Activated CD4-positive, alpha-beta T cell treated with anti-CD3 and anti-CD28 coated beads, Interleukin-2, Interleukin-4, amounts not matched to agents 100 ng/mL and 50 ng/mL, durations not matched to agents 16 hours and 8 hours (primary cell): ENCODE results near the gene PSTPIP1.

Source experiments
- DNase-seq: peaks from one replicate; pipeline ENCODE4 v3.0.0-alpha.2; 2020; ENCODE audit warnings: low spot score

PSTPIP1 gene

DNA sequence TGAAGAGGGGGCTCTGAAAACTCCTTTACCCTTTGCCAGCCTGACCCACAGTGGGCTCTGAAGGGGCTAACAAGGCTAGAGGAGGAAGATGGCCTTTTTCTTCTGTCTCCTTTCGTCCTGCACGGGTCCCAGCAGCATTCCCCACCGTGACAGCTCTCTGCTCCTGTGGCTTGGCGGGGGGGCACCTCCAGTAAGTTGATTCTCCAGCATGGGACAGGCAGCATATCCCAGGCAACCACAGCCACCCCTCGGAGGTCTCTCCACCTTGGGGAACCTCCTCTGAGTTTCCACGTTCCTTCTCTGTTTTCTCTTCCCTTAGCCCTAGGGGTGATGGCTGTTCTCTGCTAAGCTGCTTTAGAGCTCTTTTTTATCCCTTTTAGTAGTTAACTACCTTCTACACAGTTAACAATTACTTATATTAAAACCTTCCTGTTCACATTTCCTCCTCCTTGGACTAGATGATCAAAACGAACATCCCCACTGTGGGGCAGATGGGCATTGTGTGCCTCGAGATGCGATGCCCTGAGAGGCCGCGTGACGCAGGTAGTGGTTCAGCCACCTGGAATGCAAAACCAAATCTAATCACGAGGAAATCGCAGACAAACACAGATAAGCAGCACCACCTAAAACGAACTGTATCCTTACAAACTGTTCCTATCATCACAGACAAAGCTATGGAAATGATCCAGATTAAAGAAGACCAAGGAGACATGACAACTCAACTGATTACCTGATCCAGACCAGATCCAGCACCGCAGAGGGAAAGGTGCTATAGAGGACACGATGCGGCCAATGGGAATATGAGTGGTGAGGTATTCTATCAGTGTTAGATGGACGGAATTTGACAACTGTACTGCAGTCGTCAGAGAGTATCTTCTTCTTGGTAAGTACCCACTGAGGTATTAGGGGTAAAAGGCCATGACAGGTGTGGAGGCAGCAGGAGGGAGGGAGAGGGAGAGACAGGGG lies 48.3 kb downstream of the PSTPIP1 start:
- DNase-seq: no peak

GRCh38 chr15:77044228-77045042 lies 49.5 kb downstream of the PSTPIP1 start:
- no peak for DNase-seq

DNA sequence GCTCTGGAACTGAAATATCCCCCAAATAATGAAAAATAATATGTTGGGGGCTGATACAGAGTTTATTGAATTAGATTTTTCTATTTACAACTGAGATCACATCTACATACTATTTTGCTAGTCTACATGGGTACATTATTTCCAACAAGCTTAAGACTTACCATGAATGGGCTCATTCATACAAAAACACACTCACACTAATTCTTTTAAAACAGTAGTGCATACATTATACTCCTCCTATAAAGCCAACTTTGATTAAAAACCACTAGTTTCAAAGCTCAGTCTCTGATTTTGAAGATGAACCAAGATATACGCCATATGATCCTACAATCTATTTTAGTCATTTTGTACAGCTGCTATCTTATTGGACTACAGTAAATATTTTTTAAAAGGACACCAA lies 51.1 kb downstream of the PSTPIP1 start:
- DNase-seq: no peak

DNA sequence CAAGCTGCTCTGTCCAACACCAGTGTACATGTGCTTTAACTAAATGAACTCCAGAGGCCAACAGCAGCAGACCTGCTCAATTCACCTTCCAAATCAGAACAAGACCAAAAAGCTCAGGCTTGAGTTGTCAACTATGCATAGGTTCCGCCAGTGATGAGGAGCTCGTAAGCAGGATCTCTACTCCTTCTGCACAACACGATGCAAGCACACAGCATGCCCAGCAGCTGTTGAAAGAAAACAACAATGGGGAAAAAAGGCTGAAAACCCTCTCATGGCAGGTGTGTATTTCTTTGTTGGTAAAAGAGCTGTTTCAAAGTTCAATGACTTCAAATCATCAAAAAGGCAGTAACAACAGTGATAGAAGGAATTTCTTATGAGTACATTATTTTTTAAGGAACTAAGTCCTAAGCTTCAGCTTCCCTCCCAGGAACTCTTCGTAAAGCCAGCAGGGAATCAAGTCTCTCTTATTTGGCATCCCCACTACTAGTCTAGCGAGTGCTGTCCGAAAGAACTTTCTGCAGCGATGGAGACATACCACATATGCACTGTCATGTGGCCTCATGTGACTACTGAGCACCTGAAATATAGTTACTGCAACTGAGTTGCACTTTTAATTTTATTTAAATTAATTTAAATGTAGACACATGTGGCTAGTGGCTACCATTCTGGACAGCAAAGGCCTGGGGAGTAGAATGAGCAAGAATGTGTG lies 51.9 kb downstream of the PSTPIP1 start:
- no peak for DNase-seq

- DNase-seq: no peak
Observed at GRCh38 chr15:77048135-77048876, 53.4 kb downstream of the PSTPIP1 start.

DNA sequence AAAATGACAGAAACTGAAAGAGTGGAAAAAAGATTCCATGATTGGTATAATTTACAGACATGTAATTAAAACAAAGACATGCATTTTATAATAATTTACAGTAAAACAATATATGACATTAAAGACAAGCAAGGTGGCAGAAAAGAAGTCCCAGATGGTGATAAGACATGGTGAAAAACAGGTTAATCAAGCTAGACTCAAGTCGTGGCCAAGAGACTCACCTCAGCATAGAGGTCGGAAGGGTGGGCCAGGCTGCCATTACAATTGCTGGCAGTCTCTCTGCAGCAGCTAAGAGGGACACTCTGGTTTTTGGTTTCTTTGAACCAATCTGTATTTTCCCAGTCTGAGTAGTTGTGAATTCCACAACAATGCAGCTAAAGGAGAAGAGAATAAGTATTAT lies 57.6 kb downstream of the PSTPIP1 start:
- DNase-seq: no peak

DNA sequence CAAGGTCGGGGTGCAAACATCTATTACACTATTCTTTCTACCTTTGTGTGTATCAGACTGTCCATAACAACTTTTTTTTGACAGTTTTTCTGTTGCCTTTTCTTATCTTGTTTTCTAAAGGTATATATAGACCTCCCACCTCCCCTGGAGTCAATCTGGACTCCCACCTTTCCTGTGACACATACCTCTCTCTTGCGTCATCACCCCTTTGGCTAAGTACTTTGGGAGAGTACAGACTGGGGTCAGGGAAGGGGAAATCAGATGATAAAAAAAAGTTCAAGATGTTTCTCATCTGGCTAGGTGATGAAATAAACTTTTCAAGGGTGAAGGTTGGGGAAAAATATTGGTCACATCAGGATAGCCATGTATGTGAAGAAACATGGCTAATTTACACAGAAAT lies 58.8 kb downstream of the PSTPIP1 start:
- no peak for DNase-seq

- DNase-seq: no peak
Observed at GRCh38 chr15:77057072-77057471, 62.1 kb downstream of the PSTPIP1 start.

GRCh38 chr15:77057685-77058084 lies 62.8 kb downstream of the PSTPIP1 start:
- DNase-seq: no peak

DNA sequence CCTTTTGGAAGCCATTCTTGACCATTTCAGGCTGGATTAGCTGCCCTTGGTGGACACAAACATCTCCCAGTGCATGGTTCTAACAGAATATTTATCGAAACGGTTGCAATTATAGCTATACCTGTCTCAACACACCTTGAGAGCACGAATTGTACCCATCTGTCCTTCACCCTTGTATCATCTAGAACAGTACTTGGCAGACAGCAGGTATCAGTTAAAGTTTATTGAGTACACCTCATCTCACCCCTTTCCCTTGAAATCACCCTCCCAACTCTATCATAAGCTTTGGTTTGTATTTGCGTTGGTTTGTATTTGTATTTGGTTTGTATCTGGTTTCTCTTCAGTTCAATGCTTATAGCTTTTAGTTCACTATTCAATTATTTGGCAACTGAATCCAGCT lies 63.5 kb downstream of the PSTPIP1 start:
- DNase-seq: no peak

DNA sequence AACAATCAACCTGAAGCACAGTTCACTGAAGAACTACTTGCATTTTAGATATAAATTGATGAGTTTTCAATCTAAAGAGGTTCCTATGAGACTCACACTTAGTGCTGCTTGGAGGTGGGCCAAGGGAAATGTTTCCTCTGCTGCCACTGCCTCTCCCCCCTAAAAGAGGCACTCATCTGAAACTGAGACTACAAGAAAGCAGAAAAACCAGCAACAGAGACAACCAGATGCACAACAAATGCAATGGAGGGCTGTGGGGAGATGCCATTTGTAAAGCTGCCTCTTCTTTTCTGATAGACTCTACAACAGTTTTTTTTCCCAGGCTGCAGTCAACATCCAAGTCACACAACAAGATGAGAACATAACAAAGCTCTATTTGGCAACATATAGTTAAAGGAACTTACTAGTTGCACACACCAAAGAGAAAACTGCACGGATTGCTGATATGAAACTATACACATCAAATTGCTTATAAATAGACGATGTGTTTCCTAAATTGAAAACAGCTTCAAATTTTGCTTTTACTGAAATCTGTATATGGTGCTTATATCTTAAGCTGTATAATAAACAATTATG lies 64.9 kb downstream of the PSTPIP1 start:
- DNase-seq: no peak

DNA sequence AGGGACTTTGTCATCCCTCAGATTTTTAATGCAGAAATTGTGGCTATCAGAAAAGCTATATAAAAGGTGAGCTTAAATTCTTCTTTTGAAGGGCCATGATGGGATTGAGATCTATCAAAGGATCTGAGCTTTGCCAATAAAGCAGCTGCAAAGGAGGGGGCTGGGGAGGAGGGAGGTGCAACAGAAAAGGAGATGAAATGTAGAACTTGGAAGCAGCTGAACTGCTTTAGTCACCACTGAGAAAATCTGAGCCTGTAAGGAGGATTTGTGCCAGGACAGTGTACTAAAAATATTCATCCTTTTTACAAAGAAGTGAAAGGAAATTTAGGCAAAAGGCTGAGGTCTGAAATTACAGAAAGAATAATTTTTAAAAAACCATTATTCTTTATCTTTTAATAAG lies 65.6 kb downstream of the PSTPIP1 start:
- no peak for DNase-seq

DNA sequence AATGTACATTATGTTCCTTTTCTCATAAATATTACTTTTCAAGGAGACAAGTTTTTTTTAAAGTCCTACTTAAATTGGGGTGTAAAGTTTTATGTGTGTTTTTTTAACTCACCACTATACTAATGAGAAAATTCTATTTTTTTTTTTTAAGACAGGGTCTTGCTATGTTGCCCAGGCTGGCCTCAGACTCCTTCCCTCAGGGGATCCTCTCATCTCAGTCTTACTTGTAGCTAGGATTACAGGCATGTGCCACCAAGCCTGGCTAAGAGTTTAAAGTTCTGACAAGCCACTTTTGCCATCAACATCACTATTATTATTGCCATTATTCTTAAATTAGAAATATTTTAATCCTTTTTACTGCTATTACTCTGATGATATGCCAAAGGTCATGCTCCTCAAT lies 68.3 kb downstream of the PSTPIP1 start:
- DNase-seq: no peak

DNA sequence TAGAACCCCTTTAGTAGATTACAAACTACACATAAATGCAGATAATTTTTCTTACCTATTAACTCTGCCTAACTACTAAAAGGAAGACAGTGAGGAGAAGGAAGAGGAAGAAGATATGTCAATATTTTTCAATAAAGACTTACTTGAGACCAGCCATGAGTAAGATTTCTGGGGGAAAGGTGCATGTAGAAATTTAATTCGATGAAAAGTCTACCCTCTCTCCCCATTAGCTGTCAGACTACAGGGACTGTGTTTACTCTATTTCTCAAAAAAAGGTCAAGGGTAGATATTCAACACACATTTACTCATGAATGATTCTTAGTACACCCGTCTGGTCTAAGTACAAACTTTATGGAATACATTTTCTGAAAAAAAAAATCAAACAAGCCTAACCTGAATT lies 69.1 kb downstream of the PSTPIP1 start:
- DNase-seq: no peak

- DNase-seq: no peak
Observed at GRCh38 chr15:77064539-77065308, 69.8 kb downstream of the PSTPIP1 start.

DNA sequence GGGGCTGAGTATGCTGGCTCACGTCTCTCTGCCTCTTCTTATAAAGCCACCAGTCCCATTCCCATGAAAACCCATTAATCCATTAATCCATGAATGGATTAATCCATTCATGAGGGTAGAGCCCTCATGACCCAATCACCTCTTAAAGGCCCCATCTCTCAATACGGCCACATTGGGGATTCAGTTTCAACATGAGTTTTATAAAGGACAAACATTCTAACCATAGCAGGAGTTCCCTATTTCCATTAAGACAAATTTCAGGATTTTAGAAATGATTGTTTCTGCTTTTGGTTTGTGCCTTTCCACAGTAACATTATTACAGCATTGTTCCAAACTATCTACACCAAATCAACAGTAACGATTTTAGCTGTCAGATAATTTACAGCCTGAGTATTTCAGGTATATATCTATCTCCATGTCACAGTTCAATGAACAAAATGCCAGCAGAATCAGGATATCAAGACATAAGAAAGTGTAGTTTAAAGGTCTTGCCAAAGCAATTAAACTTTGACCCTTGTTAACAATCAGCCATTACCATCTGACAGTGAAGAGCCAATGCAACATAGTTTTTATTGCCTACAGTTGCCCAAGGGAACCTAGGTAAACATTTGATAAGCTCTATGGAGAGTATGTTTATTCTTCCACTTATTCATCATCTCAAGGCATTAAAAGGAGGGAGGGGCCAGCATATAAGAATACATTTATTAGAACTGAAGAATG lies 72.2 kb downstream of the PSTPIP1 start:
- DNase-seq: no peak

DNA sequence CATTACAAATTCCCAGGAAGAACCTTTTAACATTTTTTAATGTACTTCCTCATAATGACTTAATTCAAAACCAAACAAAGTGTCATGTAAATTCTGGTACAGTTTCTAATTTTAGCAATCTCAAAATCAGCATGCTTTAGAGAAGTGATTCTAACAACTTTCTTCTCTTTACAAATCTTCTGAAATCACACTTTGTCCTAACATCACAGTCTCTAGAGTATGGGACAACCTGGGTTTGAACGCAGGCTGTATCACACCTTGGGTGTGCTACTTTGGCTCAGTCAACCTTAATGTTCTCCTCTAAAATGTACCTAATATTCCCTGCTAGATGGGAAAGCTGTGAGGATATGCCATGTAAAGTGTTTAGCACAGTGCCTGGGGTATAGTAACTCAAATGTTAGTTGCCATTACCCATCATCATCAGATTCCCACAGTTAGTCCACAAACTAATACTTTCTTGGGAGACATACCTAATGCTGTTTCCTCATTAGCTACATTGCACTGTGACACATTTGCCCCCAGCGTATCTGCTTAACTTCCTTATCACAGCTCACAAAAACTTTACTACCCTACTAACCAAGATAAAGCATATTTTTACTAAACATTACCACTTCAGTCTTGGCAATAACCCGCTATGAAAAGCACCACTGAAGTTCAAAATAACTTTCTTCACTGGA lies 72.9 kb downstream of the PSTPIP1 start:
- no peak for DNase-seq

- no peak for DNase-seq
Observed at GRCh38 chr15:77068633-77069032, 73.7 kb downstream of the PSTPIP1 start.

DNA sequence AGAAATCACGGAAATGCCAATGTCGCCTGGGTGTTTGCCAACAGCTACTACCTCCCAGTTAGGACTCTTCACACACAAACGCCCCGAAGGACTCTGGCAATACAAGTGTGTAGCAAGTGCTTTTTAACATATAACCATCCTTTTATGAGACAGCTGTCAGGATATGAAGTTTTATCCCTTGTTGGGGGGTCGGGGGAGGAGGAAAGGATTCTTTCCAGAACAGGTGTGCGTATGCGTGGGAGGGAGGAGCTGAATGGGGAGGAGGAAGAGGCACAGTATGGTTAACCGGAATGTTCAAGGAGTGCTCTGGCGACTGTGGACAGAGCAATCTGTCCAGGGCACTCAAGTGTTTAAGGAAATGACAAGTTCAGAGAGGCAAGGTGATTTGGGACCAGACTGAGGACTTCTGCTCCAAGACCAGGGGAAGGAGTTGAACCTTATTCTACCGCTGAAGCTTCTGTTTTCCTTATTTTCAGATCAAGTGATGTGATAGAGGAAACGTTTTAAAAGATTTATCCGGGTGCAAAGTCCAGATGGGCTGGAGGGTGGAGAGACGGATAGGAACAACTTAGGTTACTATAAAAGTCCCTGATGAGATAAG lies 74.7 kb downstream of the PSTPIP1 start:
- no peak for DNase-seq
